Uterus (tissue), 4 donors: ENCODE data around the gene GMPS. TPM values are rescaled to one million over a fixed set of nuclear protein-coding genes. Genes with fewer than 3 reads are reported as not detected.
"Not testable (repeated sequence)": the region's sequence is repeated elsewhere in the genome, so short reads cannot be mapped to it uniquely, and the experiment has no call there.

Experiments used
- DNase-seq, 2 donors: peaks; one replicate each; pipeline ENCODE4 v3.0.0-alpha.2; 2019 to 2020
- H3K27ac ChIP-seq, 2 donors: fragments of 200-600 bp; sonication (generic); 1 replicate in 1 of 2; 2 replicates in 1 of 2; pipeline ENCODE4 v1.5.1; 2016 to 2018
- H3K27me3 ChIP-seq, 2 donors: fragments of 200-600 bp; sonication (generic); one replicate each; pipeline ENCODE4 v1.5.1; 2018 to 2019; ENCODE audit warnings: control low read depth in 1 of 2
- H3K36me3 ChIP-seq, 2 donors: fragments of 200-600 bp; sonication (generic); one replicate each; pipeline ENCODE4 v1.5.1; 2019; ENCODE audit warnings: control low read depth in 1 of 2
- H3K4me1 ChIP-seq, 2 donors: fragments of 200-600 bp; sonication (generic); one replicate each; pipeline ENCODE4 v1.5.1; 2018 to 2019; ENCODE audit warnings: control low read depth in 1 of 2
- H3K4me3 ChIP-seq, 2 donors: fragments of 200-600 bp; sonication (generic); 1 replicate in 1 of 2; 2 replicates in 1 of 2; pipeline ENCODE4 v1.5.1; 2018 to 2019; ENCODE audit warnings: mild to moderate bottlenecking in 1 of 2
- H3K9me3 ChIP-seq, 2 donors: fragments of 200-600 bp; sonication (generic); one replicate each; pipeline ENCODE4 v1.5.1; 2019; ENCODE audit warnings: control low read depth in 1 of 2
- CTCF ChIP-seq, 4 experiments: fragments of 200-600 bp in 2 of 4; fragments of 450-650 bp in 2 of 4; sonication (generic) in 2 of 4; IDR thresholded peaks; one replicate each; pipeline ENCODE4 v1.5.1; 2016 to 2019; ENCODE audit warnings: antibody characterized with exemption in 4 of 4, mild to moderate bottlenecking in 2 of 4, moderate library complexity in 1 of 4
- POLR2A ChIP-seq, 2 donors: fragments of 450-650 bp; IDR thresholded peaks; one replicate each; pipeline ENCODE4 v1.6.1; 2016; ENCODE audit warnings: antibody characterized with exemption in 2 of 2, mild to moderate bottlenecking in 1 of 2, moderate library complexity in 1 of 2
- intact Hi-C: fragments of 100-400 bp; cut with DNase I; formaldehyde crosslinking; loops from one replicate; pipeline ENCODE4 v1.15.1; 2023; ENCODE audit warnings: low total_unique reads
- total RNA-seq, 4 donors: library from RNA; depleted of rRNA in 3 of 4; stranded (reverse); fragments of >200 nt in 3 of 4; gene quantifications; one replicate each; pipeline versions ENCODE4 v1.1.0 to v1.2.4, GENCODE V29; 2014 to 2023
- donor health status: DM: yes; HTN: yes; CAD: no.

GMPS gene
- total RNA-seq = 10 to 100 TPM; 10.5 to 71.7 (median 51.3) TPM

GRCh38 chr3:155870133-155870944 is at the start of gene GMPS:
TSS of gene GMPS (plus strand) at chr3:155870650. CDS start at chr3:155870871, 221 bp downstream.
- Histone ChIP-seq H3K27ac (peak within 1 kb of the TSS; percentile 96 to 98), H3K27me3 (no peaks in the 10 kb centered on the region), H3K4me1 (peaks cover 0 to 7% of the 10 kb centered on the region in 2 donors), H3K36me3 (no peaks in the 10 kb centered on the region), H3K9me3 (no peaks in the 10 kb centered on the region), H3K4me3 (peak within 1 kb of the TSS; percentile 91 to 94)
- TF ChIP-seq CTCF (IDR thresholded peaks at IDR 0.05) = peak; percentile 55 to 73 (median 72)
- peak; percentile 51 to 82 for TF ChIP-seq POLR2A (IDR thresholded peaks at IDR 0.05)
- peak; percentile 92 to 97 for DNase-seq
- intact Hi-C loops = loop anchor here (10.0 kb wide), 1 partner anchor 66 kb away; the partner anchor contains the start of gene C3orf33

GRCh38 chr3:155828490-155829098 is 41.9 kb upstream of the GMPS start:
- H3K27me3 ChIP-seq, H3K9me3 ChIP-seq, H3K27ac ChIP-seq, H3K4me1 ChIP-seq, H3K4me3 ChIP-seq, DNase-seq, H3K36me3 ChIP-seq, intact Hi-C loops: not testable (repeated sequence)

GRCh38 chr3:155835341-155836071 is 34.9 kb upstream of the GMPS start:
- Histone ChIP-seq H3K36me3 (no peaks in the 10 kb centered on the region), H3K27me3 (no peaks in the 10 kb centered on the region), H3K27ac (no peak overlapping the region), H3K4me1 (no peaks in the 10 kb centered on the region), H3K4me3 (no peak overlapping the region), H3K9me3 (no peaks in the 10 kb centered on the region)
- no peak for DNase-seq
- TF ChIP-seq CTCF (IDR thresholded peaks at IDR 0.05) (no peak), POLR2A (IDR thresholded peaks at IDR 0.05) (no peak)
- intact Hi-C loops = no loop called here

GRCh38 chr3:155843569-155843968 is 26.9 kb upstream of the GMPS start:
- Histone ChIP-seq H3K4me1 (no peaks in the 10 kb centered on the region), H3K27ac (no peak overlapping the region), H3K4me3 (no peak overlapping the region), H3K27me3 (no peaks in the 10 kb centered on the region), H3K9me3 (no peaks in the 10 kb centered on the region), H3K36me3 (no peaks in the 10 kb centered on the region)
- TF ChIP-seq CTCF (IDR thresholded peaks at IDR 0.05) (no peak), POLR2A (IDR thresholded peaks at IDR 0.05) (no peak)
- intact Hi-C loops = no loop called here
- DNase-seq = no peak

- Histone ChIP-seq H3K27me3 (no peaks in the 10 kb centered on the region), H3K9me3 (no peaks in the 10 kb centered on the region), H3K27ac (no peak overlapping the region), H3K4me3 (no peak overlapping the region), H3K4me1 (peaks cover 0 to 11% of the 10 kb centered on the region in 2 donors), H3K36me3 (no peaks in the 10 kb centered on the region)
- TF ChIP-seq POLR2A (IDR thresholded peaks at IDR 0.05) (no peak), CTCF (IDR thresholded peaks at IDR 0.05) (no peak)
- DNase-seq = no peak
- intact Hi-C loops = no loop called here
Measured at GRCh38 chr3:155846119-155846518, 24.3 kb upstream of the GMPS start.
